ENCODE measurements around the gene ZNF664.

The ZNF664 gene

GRCh38 chr12:124011435-124012115 lies 38.6 kb downstream of the ZNF664 start:
- no peak for DNase-seq

- no peak for DNase-seq
Measured at GRCh38 chr12:124013073-124013472, 40.1 kb downstream of the ZNF664 start.

GRCh38 chr12:124015494-124016461 lies 42.8 kb downstream of the ZNF664 start:
- no peak for DNase-seq

DNA sequence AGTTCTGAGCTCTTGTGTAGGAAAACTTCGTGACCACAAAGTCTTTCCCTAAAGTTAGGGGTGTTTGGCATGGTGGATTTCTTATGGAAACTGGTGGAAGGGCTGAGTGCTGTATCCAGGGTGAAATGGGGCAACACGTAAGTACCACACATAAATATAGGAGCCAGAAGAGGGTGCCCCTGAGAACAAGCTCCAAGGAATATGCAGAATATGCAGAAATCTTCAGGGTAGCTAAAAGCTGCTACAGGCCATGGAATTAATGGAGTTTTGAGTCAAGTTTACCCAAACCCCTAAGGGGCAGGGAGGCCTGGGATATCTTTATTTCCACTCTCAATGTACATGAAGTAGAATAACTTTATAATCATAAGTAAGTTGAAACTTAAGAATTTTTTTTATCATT lies 44.0 kb downstream of the ZNF664 start:
- DNase-seq = no peak

DNA sequence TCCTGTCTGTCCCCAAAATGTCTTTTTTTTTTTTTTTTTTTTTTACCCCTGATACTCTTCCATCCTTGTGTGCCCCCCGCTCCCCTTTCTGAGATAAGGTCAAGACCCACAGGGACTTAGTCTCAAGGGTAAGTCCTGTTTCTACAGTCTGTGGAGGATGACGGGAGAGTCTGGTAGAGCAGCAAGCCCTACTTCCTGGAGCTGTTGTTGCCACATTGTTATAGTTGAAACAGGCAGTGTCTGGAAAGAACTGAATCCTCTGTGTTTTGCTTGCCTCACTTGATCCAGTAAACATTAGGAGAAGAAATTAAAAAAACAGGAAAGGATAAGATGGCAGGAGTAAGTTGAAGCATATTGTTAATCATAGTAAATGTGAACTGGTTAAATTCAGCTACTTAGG lies 45.5 kb downstream of the ZNF664 start:
- DNase-seq = no peak

- DNase-seq = no peak
Measured at GRCh38 chr12:124019115-124019514, 46.1 kb downstream of the ZNF664 start.

GRCh38 chr12:124020514-124020949 lies 47.5 kb downstream of the ZNF664 start:
- no peak for DNase-seq

DNA sequence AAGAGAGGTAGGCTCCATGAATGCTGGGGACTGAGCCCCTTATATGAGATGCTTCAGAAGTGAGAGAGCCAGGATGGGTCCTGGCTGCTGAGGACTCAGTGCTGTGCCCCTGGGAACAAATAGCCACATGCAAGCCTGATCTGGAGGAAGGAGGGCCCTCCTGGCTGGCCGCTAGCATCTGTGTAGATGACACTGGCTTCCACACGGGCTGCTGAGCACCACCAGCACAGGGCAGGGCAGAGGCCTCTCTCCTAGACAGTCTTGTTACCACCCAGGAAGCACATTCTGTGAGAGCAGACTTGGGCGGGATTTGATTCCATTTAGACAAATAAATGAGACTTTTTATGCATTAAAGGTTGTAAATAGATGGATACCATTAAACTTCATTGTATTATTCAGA lies 48.0 kb downstream of the ZNF664 start:
- no peak for DNase-seq

DNA sequence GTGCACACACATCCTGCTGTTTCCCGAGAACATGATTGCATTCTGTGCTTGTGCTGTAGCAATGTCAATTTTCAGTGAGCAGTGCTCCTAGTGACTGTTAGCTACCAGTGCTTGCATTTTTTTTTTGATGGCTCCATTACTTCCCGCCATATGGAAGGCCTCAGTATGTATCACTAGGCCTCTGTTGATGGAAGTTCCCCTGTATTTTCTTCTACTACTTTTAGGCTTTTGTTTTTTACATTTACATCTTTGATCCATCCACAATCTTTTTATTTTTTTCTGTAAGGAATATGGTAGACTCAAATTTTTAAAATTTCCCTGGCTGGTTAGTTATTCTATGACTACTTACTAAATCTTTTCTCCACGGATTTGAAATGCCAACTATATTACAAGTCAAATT lies 49.1 kb downstream of the ZNF664 start:
- no peak for DNase-seq

DNA sequence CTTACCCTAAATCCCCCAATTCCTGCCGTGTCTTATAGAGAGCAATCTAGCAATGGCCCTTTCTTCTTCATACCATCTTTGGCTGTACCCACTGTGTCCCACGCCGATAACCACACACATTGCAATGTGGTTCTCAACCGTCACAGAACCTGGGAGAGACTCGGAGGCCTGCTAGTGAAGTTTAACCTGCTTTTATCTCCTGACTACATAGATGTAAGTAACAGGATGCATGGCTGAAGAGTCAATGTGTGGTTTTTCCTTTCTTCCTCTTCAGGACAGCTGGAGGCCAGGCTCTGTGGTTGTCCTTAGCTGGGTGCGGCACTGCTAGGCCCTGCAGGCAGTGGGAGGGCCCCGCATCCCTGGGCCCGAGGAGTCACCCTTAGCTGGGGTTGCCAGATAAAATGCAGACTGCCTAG lies 51.3 kb downstream of the ZNF664 start:
- no peak for DNase-seq

- no peak for DNase-seq
Measured at GRCh38 chr12:124024776-124025175, 51.8 kb downstream of the ZNF664 start.

DNA sequence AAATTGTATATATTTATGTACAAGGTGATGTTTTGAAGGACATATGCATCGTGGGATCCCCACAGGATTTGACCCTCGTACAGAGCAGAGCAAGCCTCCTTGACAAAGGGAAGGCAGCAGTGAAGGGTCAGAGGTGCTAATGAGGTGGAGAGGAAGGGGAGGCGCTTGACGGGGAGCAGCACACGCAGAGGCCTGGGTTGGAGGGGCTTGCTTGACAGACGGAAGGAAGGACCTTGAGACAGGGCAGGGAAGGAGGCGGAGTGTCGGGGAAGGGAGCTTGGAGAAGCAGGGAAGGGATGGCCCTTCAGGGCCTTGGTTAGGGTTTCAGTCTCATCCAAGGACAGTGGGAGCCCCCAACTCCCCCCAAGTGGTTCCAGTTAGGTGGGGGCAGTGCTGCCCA lies 52.6 kb downstream of the ZNF664 start:
- no peak for DNase-seq

GRCh38 chr12:124026755-124027745 lies 54.0 kb downstream of the ZNF664 start:
- DNase-seq = no peak

DNA sequence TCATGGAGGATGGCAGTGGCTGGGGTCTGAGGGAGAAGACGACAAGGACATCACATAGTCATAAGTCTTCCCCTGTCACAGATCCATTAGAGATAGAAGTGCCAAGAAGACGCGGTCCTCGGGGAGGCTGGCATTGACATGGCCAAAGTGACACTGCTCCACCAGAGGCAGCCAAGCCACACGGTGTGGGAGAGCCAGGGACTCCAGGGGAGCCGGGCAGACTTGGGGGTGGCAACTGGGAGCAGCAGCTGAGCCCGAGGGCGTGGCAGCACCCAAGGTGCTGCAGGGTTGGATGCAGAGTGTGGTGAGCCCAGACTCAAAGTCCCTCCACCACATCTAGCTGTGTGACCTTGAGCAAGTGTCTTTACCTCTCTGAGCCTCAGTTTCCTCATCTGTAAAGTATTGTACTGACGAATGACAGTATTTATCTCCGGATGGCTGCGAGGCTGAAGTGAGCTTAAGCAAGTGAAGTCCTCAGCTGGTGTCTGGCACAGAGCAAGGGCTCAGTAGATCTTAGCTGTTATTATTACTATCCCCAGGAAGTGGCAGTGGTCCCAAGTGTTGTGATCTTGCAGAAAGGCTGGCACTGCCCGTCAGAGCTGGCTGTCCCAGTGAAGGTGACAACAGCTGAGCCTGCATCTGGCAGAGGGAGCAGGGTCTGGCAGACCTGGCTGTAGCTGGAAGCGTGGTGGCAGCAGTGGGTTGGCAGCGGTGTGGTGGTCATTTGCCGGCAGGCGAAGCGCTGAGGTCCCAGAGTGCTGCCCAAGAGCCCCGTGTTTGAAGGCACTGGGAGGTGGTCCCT lies 54.9 kb downstream of the ZNF664 start:
- DNase-seq = no peak

DNA sequence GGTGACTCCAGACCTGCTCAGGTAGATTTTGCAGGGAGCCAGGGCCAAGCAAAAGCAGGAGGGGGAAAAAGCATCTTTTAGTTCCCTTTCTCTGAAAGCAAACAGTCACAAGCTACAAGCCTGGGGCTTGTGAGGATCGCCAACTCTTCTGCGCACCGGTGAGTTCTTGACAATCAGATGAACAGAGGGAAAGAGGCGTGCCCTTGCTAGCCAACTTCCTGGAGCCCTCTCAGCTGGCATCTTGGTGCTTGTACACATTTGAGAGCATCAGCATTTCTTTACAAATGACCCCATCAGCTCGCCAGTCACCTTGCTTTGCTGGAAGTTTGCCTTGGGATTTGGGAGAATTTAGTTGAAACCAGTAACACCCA lies 55.5 kb downstream of the ZNF664 start:
- DNase-seq = no peak

DNA sequence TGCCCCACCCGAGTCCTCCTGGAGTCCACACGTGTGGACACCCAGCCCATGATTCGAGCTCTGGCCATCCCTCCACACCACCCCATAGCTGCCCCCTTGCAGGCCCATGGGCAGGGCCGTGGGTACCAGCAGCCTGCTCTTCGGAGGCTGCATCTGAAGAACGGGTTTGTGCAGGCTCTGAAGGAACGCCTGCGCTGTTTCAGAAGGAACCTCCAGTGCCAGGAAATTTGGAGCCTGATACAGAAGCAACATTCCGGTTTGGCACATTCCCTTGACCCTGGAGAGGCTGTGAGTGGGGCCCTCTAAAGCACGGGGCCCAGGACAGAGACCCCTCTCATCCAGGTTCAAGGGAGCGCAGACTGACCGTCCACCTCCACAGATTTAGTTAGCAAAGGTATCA lies 57.0 kb downstream of the ZNF664 start:
- no peak for DNase-seq

- DNase-seq = no peak
Measured at GRCh38 chr12:124030510-124030909, 57.5 kb downstream of the ZNF664 start.

- DNase-seq = no peak
Measured at GRCh38 chr12:124031058-124031457, 58.0 kb downstream of the ZNF664 start.

- peak; percentile 77 for DNase-seq
Measured at GRCh38 chr12:124032265-124032886, 59.4 kb downstream of the ZNF664 start.

GRCh38 chr12:124033859-124034258 lies 60.8 kb downstream of the ZNF664 start:
- no peak for DNase-seq

DNA sequence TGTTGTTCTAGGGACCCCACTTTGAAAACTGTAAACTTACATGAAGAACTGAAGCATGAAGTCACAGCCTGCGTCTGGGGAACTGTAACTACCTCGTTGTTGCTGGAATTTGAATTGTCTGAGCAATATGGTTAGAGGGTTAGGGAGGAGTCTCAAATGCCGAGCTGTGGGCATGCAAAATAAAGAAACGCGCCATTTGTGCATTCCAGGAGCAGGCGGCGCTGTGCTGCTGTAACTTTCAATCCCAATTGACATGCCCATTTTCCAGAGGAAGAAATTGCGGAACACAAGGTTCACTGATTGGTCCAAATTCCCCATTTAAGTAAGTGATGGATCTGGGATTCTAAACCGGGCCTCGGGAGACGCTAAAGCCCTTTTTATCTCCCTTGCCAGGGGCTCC lies 61.3 kb downstream of the ZNF664 start:
- no peak for DNase-seq

DNA sequence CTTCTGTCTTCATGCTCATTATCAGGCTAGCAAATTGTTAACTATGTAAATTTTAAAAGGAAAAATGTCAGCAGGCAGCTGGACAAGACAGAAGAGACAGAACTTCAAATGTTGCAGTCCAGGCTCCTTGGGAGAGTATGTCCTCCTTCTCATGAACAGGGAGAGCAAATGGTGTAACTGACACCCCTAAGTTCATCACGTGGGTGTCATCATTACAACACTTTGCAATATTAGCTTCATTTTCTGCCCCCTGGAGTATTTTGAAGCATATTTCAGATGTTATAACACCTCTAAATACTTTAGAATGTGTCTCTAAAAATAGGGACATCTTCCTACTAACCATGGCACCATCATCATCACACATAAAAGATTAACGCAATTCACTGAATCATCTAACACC lies 62.1 kb downstream of the ZNF664 start:
- no peak for DNase-seq

Measured in 8988T (cell line).